ENCODE data around the gene KCTD20.

KCTD20 gene

DNA sequence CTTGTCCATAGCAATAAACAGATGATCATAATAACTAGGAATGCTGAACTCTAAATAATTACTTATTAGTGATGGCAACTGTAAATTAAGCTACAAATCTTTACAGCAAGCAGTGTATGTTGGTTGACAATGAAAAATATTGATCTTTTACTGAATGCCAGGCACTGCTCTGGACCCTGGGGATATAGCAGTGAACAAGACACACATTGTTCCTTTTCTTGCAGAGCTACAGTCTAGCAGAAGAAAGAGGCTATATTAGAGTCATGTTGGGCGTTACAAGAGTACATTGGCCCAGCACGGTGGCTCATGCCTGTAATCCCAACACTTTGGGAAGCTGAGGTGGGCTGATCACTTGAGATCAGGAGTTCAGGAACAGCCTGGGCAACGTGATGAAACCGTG lies 11.6 kb upstream of the KCTD20 start:
- DNase-seq (ENCODE audit: low read depth): no peak
- no peak overlapping the region for H3K4me3 ChIP-seq (ENCODE audit: low read length)
- TF ChIP-seq, protein P1, sequence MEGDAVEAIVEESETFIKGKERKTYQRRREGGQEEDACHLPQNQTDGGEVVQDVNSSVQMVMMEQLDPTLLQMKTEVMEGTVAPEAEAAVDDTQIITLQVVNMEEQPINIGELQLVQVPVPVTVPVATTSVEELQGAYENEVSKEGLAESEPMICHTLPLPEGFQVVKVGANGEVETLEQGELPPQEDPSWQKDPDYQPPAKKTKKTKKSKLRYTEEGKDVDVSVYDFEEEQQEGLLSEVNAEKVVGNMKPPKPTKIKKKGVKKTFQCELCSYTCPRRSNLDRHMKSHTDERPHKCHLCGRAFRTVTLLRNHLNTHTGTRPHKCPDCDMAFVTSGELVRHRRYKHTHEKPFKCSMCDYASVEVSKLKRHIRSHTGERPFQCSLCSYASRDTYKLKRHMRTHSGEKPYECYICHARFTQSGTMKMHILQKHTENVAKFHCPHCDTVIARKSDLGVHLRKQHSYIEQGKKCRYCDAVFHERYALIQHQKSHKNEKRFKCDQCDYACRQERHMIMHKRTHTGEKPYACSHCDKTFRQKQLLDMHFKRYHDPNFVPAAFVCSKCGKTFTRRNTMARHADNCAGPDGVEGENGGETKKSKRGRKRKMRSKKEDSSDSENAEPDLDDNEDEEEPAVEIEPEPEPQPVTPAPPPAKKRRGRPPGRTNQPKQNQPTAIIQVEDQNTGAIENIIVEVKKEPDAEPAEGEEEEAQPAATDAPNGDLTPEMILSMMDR (conservative IDR thresholded peaks at IDR 0.05; ENCODE audit: low read length): no peak

DNA sequence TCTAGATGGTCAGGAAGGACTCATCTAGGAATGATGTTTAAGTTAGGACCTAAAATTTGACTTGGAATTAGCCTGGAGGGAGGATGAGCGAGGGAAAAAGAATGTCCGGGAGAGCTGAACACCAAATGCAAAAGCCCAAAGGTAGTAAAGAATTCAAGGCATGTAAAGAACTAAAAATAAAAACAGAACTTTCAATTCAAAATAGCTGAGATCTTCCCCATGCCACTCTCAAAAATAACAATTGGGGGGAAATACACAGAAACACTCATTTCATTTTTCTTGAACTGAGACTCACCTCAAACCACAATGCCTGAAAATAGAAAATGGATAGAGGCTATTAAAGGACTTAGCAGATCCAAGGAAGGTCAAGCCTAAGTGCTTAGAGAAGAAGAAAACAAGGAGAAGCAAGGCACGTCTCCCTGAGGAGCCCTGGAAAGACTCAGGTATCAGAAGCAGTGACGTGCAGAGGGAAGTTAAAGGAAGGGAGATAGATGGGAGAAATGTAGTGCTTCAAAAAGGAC lies 10.6 kb upstream of the KCTD20 start:
- TF ChIP-seq, protein P1 (conservative IDR thresholded peaks at IDR 0.05; ENCODE audit: low read length): no peak
- peak; percentile 82 for DNase-seq (ENCODE audit: low read depth)
- H3K4me3 ChIP-seq (ENCODE audit: low read length): no peak overlapping the region

DNA sequence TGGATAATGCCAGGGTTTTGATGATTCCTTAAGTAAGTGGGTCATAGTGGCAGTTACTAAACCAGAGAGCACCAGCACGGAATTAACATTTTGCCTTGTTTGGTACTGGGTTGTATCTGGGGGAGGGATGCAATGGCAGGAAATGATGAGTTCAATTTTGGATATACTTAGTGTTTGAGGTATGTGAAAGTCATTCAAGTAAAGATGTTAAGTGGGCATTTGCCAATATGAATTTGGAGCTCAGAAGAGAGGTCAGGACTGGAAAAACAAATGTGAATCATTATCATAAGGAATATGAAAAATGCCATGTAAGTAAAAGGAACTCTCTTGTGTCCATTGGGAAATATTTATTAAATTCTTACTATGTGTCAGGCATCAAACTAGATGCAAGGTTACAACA lies 6.3 kb upstream of the KCTD20 start:
- DNase-seq (ENCODE audit: low read depth): peak; percentile 87
- TF ChIP-seq, protein P1 (conservative IDR thresholded peaks at IDR 0.05; ENCODE audit: low read length): no peak
- no peak overlapping the region for H3K4me3 ChIP-seq (ENCODE audit: low read length)

DNA sequence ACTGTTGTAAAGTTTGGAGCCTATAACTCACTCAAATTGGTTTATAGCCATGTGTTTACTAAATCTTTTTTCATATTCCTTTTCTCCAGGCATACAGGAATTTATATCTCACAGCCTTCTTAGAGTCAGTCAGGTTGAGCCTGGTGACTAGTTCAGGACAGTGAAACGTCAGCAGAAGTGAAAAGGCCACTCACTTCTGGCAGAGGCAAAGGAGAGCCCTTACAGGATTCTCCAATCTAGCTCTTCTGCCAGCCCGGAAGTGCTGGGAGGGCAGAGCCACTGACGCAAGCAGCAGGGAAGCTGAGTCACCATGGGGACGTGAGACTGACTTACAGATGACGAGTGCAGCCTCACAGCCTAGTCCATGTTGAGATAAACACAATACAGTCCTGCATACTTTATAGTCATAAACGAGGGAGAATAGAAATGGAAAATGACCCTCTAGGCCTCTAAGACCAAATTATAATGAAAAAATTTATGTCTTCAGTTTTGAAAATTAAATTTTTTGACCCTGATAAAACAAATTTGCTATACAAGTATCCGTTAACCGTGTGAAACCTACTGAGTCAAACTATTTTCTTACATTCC lies 1.4 kb upstream of the KCTD20 start:
- H3K4me3 ChIP-seq (ENCODE audit: low read length): no peak overlapping the region
- peak; percentile 98 for DNase-seq (ENCODE audit: low read depth)

DNA sequence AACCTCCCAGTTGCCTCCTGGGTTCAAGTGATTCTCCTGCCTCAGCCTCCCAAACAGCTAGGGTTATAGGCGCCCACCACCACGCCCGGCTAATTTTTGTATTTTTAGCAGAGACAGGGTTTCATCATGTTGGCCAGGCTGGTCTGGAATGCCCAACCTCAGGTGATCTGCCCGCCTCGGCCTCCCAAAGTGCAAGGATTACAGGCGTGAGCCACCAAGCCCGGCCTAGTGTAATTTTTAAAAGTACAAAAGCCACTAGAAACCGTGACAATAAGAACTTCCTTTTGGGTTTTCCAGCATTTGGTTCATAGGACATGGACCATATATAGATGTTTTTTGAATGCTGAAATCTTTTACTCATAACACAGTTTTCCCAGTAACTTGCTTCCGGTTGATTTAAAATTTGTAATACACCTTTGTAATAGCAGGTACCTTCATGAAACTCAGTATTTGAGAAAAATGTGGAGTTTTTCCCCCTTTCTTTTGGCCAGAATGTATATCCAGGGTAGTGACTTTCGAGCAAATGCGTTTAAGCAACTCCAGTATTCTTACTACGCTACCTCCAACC lies 613 bp upstream of the KCTD20 start:
- DNase-seq (ENCODE audit: low read depth): no peak
- H3K4me3 ChIP-seq (ENCODE audit: low read length): peak overlapping the region; percentile 70
- TF ChIP-seq, protein P1 (conservative IDR thresholded peaks at IDR 0.05; ENCODE audit: low read length): no peak

More for the DNA sequence above, 1.4 kb upstream of the KCTD20 start:
- TF ChIP-seq, protein P1 (conservative IDR thresholded peaks at IDR 0.05; ENCODE audit: low read length): no peak

DNA sequence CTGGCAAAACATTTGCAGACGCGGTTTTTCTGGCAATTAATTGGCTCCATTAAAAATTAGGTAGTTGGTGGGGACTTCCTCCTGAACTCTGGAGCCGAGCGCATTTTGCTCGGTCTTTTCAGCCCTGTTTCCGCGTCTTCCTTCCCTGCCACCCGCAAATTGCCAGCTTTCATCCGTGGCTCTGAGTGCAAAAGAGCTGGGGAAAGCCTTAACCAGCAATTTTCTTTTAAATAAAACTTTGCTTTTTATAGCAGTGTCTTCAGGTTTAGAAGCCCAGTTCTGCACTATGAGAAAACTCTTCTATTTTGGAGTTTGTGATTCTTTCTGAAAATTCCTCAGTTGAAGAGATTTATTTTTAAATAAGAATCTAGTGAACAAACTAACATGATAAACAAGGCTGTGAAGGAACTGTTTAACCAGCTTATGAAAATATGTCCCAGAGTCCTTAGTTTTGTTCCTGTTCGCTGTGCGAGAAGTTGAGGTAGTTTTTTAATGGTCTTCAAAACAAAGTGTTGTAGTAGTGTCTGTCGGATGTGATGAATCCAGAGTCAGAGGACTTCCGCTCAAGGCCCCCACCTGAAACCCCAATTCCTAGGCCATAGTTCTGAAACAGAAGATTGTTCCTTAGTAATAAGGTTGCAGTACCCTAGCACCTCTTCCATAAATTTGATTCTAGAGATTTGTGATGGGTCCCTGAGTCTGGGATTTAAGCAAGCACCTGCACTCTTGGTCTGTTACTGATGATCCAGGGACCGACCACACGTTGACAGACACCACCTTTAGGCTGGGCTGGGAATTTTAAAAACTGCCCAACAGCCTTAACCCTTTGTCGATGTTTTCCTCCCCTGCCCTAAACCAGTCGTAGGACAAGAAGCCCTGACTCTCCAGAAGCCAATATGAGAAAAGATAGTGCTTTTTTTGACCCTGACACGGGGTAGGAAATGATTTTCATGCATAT lies 950 bp downstream of the KCTD20 start:
- no peak for DNase-seq (ENCODE audit: low read depth)
- TF ChIP-seq, protein P1 (conservative IDR thresholded peaks at IDR 0.05; ENCODE audit: low read length): 0 out of 2 replicates have a peak, but pooled peaks have one; percentile 10

More for the DNA sequence above, 950 bp downstream of the KCTD20 start:
- peak overlapping the region; percentile 85 for H3K4me3 ChIP-seq (ENCODE audit: low read length)

Measured in AG10803 (cell line).